ENCODE results near the gene SCAMP1. TPM values are rescaled to one million over a fixed set of nuclear protein-coding genes. Genes with fewer than 3 reads are reported as not detected.

The SCAMP1 gene
- total and polyA plus RNA-seq, 10 donors = 3.7 to 28.2 (median 21.7) TPM

DNA sequence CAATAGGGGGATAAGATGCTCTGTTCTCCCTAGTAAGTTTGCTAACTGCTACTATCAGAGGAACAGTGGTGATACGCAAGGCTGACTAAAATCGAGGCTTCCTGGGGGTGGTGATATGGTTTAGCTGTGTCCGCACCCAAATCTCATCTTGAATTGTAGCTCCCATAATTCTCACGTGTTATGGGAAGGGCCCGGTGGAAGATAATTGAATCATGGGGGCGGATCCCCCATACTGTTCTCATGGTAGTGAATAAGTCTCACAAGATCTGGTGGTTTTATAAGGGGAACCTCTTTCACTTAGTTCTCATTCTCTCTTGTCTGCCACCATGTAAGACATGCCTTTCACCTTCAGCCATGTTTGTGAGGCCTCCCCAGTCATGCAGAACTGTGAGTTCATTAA is 153.0 kb downstream of the SCAMP1 start:
- Histone ChIP-seq H3K27me3 (replicated peaks in 1 of 7) (peaks cover 0 to 17% (median 0%) of the 10 kb centered on the region in 7 donors), H3K4me1 (peaks cover 9 to 40% (median 26%) of the 10 kb centered on the region in 6 donors), H3K36me3 (no peaks in the 10 kb centered on the region), H3K9me3 (no peaks in the 10 kb centered on the region), H3K4me3 (no peak overlapping the region), H3K27ac (no peak overlapping the region)
- DNase-seq = no peak
- intact Hi-C loops (cut with DNase I; ENCODE audit: low total_unique reads) = no loop called here
- 72 to 90% (median 83%) methylated on average over 6 of the region's 6 CpGs for WGBS, 5 donors
- TF ChIP-seq, protein P1, sequence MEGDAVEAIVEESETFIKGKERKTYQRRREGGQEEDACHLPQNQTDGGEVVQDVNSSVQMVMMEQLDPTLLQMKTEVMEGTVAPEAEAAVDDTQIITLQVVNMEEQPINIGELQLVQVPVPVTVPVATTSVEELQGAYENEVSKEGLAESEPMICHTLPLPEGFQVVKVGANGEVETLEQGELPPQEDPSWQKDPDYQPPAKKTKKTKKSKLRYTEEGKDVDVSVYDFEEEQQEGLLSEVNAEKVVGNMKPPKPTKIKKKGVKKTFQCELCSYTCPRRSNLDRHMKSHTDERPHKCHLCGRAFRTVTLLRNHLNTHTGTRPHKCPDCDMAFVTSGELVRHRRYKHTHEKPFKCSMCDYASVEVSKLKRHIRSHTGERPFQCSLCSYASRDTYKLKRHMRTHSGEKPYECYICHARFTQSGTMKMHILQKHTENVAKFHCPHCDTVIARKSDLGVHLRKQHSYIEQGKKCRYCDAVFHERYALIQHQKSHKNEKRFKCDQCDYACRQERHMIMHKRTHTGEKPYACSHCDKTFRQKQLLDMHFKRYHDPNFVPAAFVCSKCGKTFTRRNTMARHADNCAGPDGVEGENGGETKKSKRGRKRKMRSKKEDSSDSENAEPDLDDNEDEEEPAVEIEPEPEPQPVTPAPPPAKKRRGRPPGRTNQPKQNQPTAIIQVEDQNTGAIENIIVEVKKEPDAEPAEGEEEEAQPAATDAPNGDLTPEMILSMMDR (IDR thresholded peaks at IDR 0.05 in 8 of 11, conservative IDR thresholded peaks at IDR 0.05 in 3 of 11) = no peak
- TF ChIP-seq POLR2AphosphoS5 (IDR thresholded peaks at IDR 0.05) (no peak), POLR2A (IDR thresholded peaks at IDR 0.05) (no peak)

GRCh38 chr5:78514427-78515330 is 154.3 kb downstream of the SCAMP1 start:
- intact Hi-C loops (cut with DNase I; ENCODE audit: low total_unique reads) = no loop called here
- peaks cover 3 to 33% (median 20%) of the 10 kb centered on the region in 6 donors for H3K4me1 ChIP-seq
- 84 to 95% (median 88%) methylated on average over 8 of the region's 8 CpGs for WGBS, 5 donors
- H3K4me3 ChIP-seq = no peak overlapping the region
- no peak for DNase-seq
- H3K27ac ChIP-seq = no peak overlapping the region
- no peaks in the 10 kb centered on the region for H3K9me3 ChIP-seq
- TF ChIP-seq POLR2A (IDR thresholded peaks at IDR 0.05) = no peak
- no peak for TF ChIP-seq POLR2AphosphoS5 (IDR thresholded peaks at IDR 0.05)
- TF ChIP-seq, protein P1 (IDR thresholded peaks at IDR 0.05 in 8 of 11, conservative IDR thresholded peaks at IDR 0.05 in 3 of 11) = no peak
- H3K36me3 ChIP-seq = no peaks in the 10 kb centered on the region
- H3K27me3 ChIP-seq (replicated peaks in 1 of 7) = peaks cover 0 to 19% (median 0%) of the 10 kb centered on the region in 7 donors

DNA sequence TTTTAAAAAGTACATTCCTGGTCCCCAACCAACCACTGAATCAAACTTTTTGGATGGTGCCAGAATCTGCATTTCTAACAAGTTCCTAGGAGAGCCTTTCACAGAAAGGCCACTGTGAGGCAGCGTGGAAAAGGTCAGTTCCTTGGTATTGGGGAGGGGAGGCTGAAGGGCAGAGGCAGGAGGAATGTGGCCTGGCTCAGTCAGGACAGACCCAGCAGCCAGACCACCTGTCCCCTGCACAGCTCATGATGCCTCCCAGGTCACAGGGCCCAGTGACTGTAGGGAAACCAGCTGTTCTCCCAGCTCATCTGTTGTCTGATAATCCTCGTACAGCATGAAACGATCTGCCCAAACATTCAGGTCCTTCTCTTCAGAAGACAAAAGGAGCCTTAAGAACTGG is 155.3 kb downstream of the SCAMP1 start:
- Histone ChIP-seq H3K9me3 (no peaks in the 10 kb centered on the region), H3K27me3 (replicated peaks in 1 of 7) (peaks cover 0 to 11% (median 0%) of the 10 kb centered on the region in 7 donors), H3K36me3 (no peaks in the 10 kb centered on the region), H3K4me3 (no peak overlapping the region), H3K4me1 (peaks cover 0 to 23% (median 11%) of the 10 kb centered on the region in 6 donors), H3K27ac (no peak overlapping the region)
- intact Hi-C loops (cut with DNase I; ENCODE audit: low total_unique reads) = no loop called here
- 89 to 98% (median 95%) methylated on average over 3 of the region's 3 CpGs for WGBS, 5 donors
- TF ChIP-seq POLR2AphosphoS5 (IDR thresholded peaks at IDR 0.05) = no peak
- TF ChIP-seq, protein P1 (IDR thresholded peaks at IDR 0.05 in 8 of 11, conservative IDR thresholded peaks at IDR 0.05 in 3 of 11) = no peak
- TF ChIP-seq POLR2A (IDR thresholded peaks at IDR 0.05) = no peak
- DNase-seq = no peak

All from spleen (tissue), 11 donors.